GM18907 (cell line): Measurements from ENCODE around the gene TMEM272.

Experiments used
- ATAC-seq: cut with Tn5 transposase; IDR thresholded peaks from one replicate; pipeline ENCODE4 v1.9.1; 2021; ENCODE audit warnings: mild to moderate bottlenecking, moderate library complexity; ENCODE audit not compliant: unreplicated experiment

Gene TMEM272

GRCh38 chr13:51844862-51845573 lies at the start of gene TMEM272:
Gene TMEM272 (minus strand): TSS chr13:51845177. CDS start chr13:51838530, 6,647 bp downstream.
- peak; percentile 58 for ATAC-seq

DNA sequence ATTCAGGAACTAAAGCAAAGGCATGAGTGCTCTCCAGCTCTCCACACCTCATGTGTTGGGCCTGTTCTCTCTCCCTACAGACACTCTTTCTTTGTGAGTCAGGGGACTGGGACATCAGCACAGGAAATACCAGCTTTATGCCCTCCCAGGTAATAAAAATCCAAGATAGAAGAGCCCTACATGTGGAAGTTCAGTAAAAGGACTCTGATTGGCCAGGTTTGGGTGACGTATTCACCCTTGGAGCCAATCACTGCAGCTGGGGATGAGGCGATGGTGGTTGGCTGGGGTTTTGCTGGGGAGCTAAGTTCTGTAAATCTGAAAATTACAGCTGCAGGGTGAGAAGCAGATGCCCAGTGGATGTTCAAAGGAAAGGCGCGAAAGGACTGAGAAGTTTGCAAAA lies 49.3 kb upstream of the TMEM272 start:
- ATAC-seq, result no peak

DNA sequence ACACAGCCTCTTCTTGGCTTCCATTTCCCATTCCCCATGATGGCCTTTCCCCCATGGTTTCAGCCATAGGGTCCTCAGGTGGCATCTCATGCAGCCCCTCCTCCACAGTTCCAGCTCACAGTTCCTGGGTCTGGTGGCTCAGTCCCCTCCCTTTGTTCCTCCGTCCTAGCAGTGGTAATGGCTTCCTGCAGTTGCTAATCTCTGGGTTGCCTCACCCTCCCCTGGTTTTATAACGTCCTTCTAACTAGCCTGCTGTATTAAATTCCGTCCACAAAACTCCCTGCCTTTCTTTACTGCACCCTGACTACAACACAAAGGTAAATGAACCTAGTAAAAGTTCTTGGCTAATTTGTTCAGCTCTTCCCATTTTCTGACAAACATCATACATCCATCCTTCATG lies 47.7 kb upstream of the TMEM272 start:
- ATAC-seq, result no peak

GRCh38 chr13:51887468-51887867 lies 42.5 kb upstream of the TMEM272 start:
- ATAC-seq, result no peak

DNA sequence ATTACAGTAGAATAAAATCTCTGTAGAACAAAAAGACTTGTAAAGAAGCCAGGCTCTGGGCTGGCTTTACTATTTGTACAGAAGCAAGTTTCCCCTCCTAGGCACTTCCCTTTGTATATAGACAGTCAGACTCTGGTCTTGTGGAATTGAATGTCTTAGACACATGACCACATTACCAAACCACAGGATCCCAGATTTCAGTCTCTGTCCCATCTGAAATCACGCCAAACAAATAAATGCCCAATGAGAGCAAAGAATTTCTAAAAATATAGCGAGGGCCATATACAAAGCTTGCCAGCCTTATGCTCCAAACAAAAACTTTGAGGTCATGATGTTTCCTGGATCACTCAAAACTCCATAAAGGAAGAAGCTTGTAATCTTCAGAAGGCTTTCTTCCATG lies 40.7 kb upstream of the TMEM272 start:
- ATAC-seq, result no peak

- ATAC-seq, result no peak
Measured at GRCh38 chr13:51883226-51883600, 38.2 kb upstream of the TMEM272 start.

- no peak for ATAC-seq
Measured at GRCh38 chr13:51882570-51883225, 37.7 kb upstream of the TMEM272 start.

DNA sequence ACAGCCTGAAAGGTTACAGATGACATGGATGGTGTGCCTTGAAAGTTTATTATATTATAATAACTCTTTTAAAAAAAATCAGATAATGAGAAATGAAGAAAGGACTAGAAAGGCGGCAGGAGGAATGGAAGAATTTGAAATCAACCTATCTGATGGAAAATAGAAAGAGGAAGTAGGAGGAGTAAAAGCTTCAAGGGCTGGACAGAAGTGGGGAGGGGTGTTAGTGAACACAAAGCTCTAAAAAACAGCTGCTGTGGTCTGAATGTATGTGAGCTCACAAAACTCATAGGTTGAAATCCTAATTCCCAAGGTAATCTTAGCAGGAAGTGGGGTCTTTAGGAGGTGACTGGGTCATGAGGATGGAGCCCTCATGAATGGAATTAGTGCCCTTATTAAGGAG lies 36.3 kb upstream of the TMEM272 start:
- no peak for ATAC-seq

- ATAC-seq, result no peak
Measured at GRCh38 chr13:51879133-51879532, 34.2 kb upstream of the TMEM272 start.

- no peak for ATAC-seq
Measured at GRCh38 chr13:51874651-51875050, 29.7 kb upstream of the TMEM272 start.

- ATAC-seq, result no peak
Measured at GRCh38 chr13:51873837-51874236, 28.9 kb upstream of the TMEM272 start.

GRCh38 chr13:51873117-51873798 lies 28.3 kb upstream of the TMEM272 start:
- no peak for ATAC-seq

GRCh38 chr13:51870616-51871015 lies 25.6 kb upstream of the TMEM272 start:
- ATAC-seq, result no peak

DNA sequence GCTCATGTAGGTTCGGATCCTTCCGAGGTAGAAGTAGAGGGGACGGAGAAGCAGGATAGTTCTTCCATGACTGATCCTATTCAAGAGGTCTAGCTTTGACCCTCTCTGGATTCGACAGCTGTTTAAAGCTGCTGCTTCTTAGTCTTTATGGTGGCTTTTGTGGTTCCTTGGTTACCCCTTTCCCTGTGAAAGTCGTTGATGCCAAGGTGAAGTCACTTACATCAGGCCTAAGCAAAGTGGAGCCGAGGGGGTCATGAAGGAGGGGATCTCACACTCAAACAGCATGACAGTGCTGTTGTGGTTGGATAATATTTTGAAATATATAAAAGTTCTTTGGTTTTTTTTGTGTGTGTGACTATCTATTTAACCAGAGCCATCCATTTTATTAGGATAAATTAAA lies 24.9 kb upstream of the TMEM272 start:
- ATAC-seq, result no peak

- no peak for ATAC-seq
Measured at GRCh38 chr13:51867062-51867461, 22.1 kb upstream of the TMEM272 start.

GRCh38 chr13:51865838-51866237 lies 20.9 kb upstream of the TMEM272 start:
- ATAC-seq, result no peak

DNA sequence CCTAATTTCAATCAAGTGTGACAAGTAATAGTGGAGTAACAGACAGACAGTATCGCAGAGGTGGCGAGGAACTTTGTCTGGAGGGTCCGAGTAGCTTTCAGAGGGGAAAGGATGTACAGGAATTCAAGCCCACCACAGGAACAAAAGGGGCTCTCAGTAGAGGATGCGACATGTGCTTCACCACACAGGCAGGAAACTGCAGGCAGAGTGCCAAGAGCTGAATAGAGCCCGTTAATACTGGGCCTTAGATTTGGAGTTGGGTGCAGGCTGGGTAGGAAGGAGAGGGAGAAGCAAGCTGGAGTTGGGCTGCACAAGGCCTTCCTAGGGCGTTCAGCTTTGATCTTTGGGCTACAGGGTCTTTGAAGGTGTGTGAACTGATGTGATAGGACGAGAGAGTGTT lies 18.0 kb upstream of the TMEM272 start:
- ATAC-seq, result no peak

DNA sequence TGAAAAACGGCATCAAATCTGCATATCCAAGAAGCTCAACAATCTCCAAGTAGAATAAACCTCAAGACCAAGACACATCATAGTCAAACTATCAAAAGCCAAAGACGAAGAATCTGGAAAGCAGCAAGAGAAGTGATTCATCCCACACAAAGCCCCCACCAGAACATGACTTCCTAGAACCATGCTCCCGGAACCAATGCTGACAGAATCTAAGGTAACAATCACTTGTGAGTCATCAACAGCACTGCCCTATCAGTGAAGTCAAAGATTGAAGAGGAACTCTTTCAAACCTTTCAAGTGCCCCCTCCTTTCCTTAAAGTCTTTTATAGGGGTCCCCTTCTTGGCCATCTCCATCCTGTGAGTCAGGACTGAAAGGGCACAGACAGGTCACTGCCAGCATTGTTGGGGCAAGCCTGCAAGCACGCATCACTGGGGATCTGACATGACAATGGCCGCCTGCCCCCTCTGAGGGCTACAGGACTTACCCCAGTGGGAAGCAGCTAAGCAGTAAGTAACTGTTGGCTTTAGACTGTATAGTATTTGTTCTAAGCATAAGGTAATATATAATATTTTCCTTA lies 16.8 kb upstream of the TMEM272 start, which contains the start of gene CCDC70:
TSS of gene CCDC70 (plus strand) at position 247 of the 578 bp plus-strand sequence. CDS start 3,443 bp downstream, outside the sequence.
- ATAC-seq, result no peak

DNA sequence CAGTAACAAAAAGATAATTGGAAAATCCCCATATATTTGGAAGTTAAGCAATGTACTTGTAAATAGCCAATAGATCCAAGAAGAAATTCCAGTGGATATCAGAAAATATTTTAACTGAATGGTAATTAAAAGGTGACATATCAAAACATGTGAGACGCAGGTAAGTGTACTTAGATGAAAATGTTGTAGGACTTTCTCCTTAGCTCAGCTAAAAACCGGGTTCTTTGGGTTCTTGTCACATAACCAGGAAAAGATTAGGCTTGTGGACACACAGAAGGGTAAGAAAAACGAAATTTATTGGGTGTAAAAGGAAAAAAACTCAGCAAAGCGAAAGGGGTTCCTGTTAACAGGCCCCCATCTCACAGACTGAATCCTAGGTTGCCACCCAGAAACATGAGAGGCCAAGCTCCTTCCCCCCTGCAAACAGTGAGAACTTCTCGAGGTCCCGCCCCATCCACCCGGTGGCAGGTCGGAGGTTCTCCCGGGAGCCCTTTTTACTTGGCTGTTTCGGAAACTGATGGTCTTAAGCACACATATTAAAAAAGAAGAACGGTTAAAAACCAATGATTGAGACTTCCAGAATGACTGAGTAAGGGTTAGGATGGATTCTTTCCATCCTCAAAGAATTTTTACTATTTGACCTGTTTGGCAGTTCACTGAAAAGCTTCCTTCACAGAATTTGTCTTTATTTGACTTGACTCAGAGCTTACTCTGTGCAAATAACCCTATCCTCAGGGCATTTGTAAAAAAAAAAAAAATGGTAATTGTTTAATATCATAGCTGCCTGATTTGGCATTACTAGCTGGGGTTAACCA lies 13.7 kb upstream of the TMEM272 start:
- ATAC-seq, result no peak

GRCh38 chr13:51856998-51857397 lies 12.0 kb upstream of the TMEM272 start:
- ATAC-seq, result no peak
